ENCODE data around the gene NRXN3.

Gene NRXN3

GRCh38 chr14:79833781-79834180 lies 1663.6 kb downstream of the NRXN3 start:
- no peak overlapping the region for H3K4me3 ChIP-seq (ENCODE audit: low read length)
- no peaks in the 10 kb centered on the region for H3K9me3 ChIP-seq (ENCODE audit: insufficient read depth, low read depth, low read length)
- no peak overlapping the region for H3K27ac ChIP-seq (ENCODE audit: low read length)
- no peaks in the 10 kb centered on the region for H3K27me3 ChIP-seq (ENCODE audit: insufficient read depth, low read length)
- no peaks in the 10 kb centered on the region for H3K36me3 ChIP-seq (ENCODE audit: insufficient read depth, low read depth, low read length)
- no peaks in the 10 kb centered on the region for H3K4me1 ChIP-seq (ENCODE audit: insufficient read depth, low read length)
- no peak overlapping the region for H3K9ac ChIP-seq (ENCODE audit: low read depth, low read length)

DNA sequence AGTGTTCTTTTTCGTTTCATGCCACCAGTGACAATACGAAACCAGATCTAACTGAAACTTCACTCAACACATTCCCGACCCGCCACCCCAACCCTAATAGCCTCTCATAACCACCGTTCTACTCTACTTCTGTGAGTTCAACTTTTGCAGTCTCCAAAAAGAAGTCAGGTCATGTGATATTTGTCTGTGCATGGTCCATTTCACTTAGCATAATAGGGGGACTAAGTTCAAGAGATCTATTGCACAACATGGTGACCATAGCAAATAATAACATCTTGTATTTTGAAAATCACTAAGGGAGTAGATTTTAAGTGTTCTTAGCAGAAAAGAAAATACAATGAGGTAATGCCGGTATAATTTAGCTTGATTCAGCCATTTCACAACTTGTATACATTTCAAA lies 1664.7 kb downstream of the NRXN3 start:
- no peaks in the 10 kb centered on the region for H3K27me3 ChIP-seq (ENCODE audit: insufficient read depth, low read length)
- no peaks in the 10 kb centered on the region for H3K4me1 ChIP-seq (ENCODE audit: insufficient read depth, low read length)
- no peak overlapping the region for H3K9ac ChIP-seq (ENCODE audit: low read depth, low read length)
- H3K36me3 ChIP-seq (ENCODE audit: insufficient read depth, low read depth, low read length) = no peaks in the 10 kb centered on the region
- no peak overlapping the region for H3K4me3 ChIP-seq (ENCODE audit: low read length)
- no peaks in the 10 kb centered on the region for H3K9me3 ChIP-seq (ENCODE audit: insufficient read depth, low read depth, low read length)
- H3K27ac ChIP-seq (ENCODE audit: low read length) = no peak overlapping the region

GRCh38 chr14:79836577-79836976 lies 1666.4 kb downstream of the NRXN3 start:
- Histone ChIP-seq H3K36me3 (ENCODE audit: insufficient read depth, low read depth, low read length) (no peaks in the 10 kb centered on the region), H3K4me1 (ENCODE audit: insufficient read depth, low read length) (no peaks in the 10 kb centered on the region), H3K9ac (ENCODE audit: low read depth, low read length) (no peak overlapping the region), H3K27me3 (ENCODE audit: insufficient read depth, low read length) (no peaks in the 10 kb centered on the region), H3K9me3 (ENCODE audit: insufficient read depth, low read depth, low read length) (no peaks in the 10 kb centered on the region), H3K27ac (ENCODE audit: low read length) (no peak overlapping the region), H3K4me3 (ENCODE audit: low read length) (no peak overlapping the region)

GRCh38 chr14:79837699-79838098 lies 1667.5 kb downstream of the NRXN3 start:
- H3K4me3 ChIP-seq (ENCODE audit: low read length) = no peak overlapping the region
- H3K36me3 ChIP-seq (ENCODE audit: insufficient read depth, low read depth, low read length) = no peaks in the 10 kb centered on the region
- no peaks in the 10 kb centered on the region for H3K27me3 ChIP-seq (ENCODE audit: insufficient read depth, low read length)
- H3K4me1 ChIP-seq (ENCODE audit: insufficient read depth, low read length) = no peaks in the 10 kb centered on the region
- H3K27ac ChIP-seq (ENCODE audit: low read length) = no peak overlapping the region
- no peak overlapping the region for H3K9ac ChIP-seq (ENCODE audit: low read depth, low read length)
- H3K9me3 ChIP-seq (ENCODE audit: insufficient read depth, low read depth, low read length) = no peaks in the 10 kb centered on the region

DNA sequence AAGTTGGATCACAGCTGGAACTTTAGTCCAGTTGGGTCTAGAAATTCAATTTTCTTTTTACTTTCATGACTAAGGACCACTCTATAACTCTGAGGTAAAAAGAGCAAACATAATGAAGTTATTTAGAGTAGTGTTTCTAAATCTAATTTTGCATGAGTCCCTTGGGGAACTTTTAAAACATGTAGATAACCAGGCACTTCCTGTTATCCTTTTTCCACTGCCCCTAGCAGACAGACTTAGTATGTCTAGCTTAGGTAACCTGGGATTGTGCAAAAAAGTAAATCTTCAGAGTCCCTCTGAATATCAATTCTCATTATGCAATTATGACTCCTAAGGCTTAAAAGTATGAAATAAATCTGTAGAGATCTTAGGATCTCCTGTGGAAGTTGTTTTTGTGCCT lies 1669.9 kb downstream of the NRXN3 start:
- no peaks in the 10 kb centered on the region for H3K9me3 ChIP-seq (ENCODE audit: insufficient read depth, low read depth, low read length)

GRCh38 chr14:79840831-79841230 lies 1670.7 kb downstream of the NRXN3 start:
- H3K27me3 ChIP-seq (ENCODE audit: insufficient read depth, low read length) = no peaks in the 10 kb centered on the region
- no peaks in the 10 kb centered on the region for H3K36me3 ChIP-seq (ENCODE audit: insufficient read depth, low read depth, low read length)
- no peak overlapping the region for H3K4me3 ChIP-seq (ENCODE audit: low read length)
- H3K9me3 ChIP-seq (ENCODE audit: insufficient read depth, low read depth, low read length) = no peaks in the 10 kb centered on the region
- no peaks in the 10 kb centered on the region for H3K4me1 ChIP-seq (ENCODE audit: insufficient read depth, low read length)
- no peak overlapping the region for H3K27ac ChIP-seq (ENCODE audit: low read length)
- H3K9ac ChIP-seq (ENCODE audit: low read depth, low read length) = no peak overlapping the region

More for the DNA sequence above, 1669.9 kb downstream of the NRXN3 start:
- no peak overlapping the region for H3K9ac ChIP-seq (ENCODE audit: low read depth, low read length)
- no peak overlapping the region for H3K4me3 ChIP-seq (ENCODE audit: low read length)
- no peaks in the 10 kb centered on the region for H3K36me3 ChIP-seq (ENCODE audit: insufficient read depth, low read depth, low read length)
- H3K4me1 ChIP-seq (ENCODE audit: insufficient read depth, low read length) = no peaks in the 10 kb centered on the region
- H3K27me3 ChIP-seq (ENCODE audit: insufficient read depth, low read length) = no peaks in the 10 kb centered on the region
- no peak overlapping the region for H3K27ac ChIP-seq (ENCODE audit: low read length)

GRCh38 chr14:79841433-79841832 lies 1671.3 kb downstream of the NRXN3 start:
- H3K9me3 ChIP-seq (ENCODE audit: insufficient read depth, low read depth, low read length) = no peaks in the 10 kb centered on the region
- no peak overlapping the region for H3K27ac ChIP-seq (ENCODE audit: low read length)
- no peak overlapping the region for H3K9ac ChIP-seq (ENCODE audit: low read depth, low read length)
- H3K36me3 ChIP-seq (ENCODE audit: insufficient read depth, low read depth, low read length) = no peaks in the 10 kb centered on the region
- H3K4me1 ChIP-seq (ENCODE audit: insufficient read depth, low read length) = no peaks in the 10 kb centered on the region
- H3K4me3 ChIP-seq (ENCODE audit: low read length) = no peak overlapping the region
- H3K27me3 ChIP-seq (ENCODE audit: insufficient read depth, low read length) = no peaks in the 10 kb centered on the region

- no peaks in the 10 kb centered on the region for H3K36me3 ChIP-seq (ENCODE audit: insufficient read depth, low read depth, low read length)
- no peak overlapping the region for H3K27ac ChIP-seq (ENCODE audit: low read length)
- H3K9me3 ChIP-seq (ENCODE audit: insufficient read depth, low read depth, low read length) = no peaks in the 10 kb centered on the region
- H3K4me3 ChIP-seq (ENCODE audit: low read length) = no peak overlapping the region
- H3K27me3 ChIP-seq (ENCODE audit: insufficient read depth, low read length) = no peaks in the 10 kb centered on the region
- no peak overlapping the region for H3K9ac ChIP-seq (ENCODE audit: low read depth, low read length)
- H3K4me1 ChIP-seq (ENCODE audit: insufficient read depth, low read length) = no peaks in the 10 kb centered on the region; the same call in 1 of the 2 replicates
Measured at GRCh38 chr14:79842270-79842669, 1672.1 kb downstream of the NRXN3 start.

DNA sequence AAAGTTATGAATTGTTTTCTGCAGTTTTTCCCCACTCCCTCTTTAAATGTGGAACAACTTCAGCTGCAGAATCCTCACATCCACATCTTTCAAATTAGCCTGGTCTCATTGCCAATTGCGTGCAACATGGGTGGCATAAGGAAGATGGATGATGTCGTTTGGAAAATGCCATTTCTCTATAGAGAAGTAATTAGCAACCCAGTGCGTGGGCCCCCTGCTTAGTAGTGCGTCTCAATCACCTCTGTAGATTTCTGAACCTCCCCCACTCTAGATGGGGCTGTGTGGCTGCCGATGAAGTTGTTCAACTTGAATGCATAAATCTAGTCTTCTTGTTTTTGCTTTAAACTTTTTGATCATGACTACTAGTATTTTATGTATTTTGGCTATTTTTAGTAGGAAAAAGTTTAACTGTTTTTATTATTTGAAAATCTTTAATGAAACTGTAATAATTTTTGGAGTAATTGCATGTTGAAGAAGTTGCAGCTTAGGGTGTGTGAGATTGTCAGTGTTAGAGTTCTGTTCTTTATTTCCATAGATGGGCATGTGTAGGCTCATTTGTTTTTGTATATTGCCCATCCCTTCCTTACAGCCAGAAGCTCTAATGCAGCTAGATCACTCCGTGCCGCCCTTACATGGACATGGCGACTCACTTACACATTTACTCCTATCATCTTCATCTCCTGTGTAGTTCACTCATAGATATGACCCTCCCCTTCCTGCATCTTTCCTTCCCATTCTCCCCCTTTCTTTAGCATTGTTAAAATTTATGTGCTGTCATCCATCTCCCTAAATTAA lies 1683.0 kb downstream of the NRXN3 start:
- Histone ChIP-seq H3K4me3 (ENCODE audit: low read length) (no peak overlapping the region), H3K9ac (ENCODE audit: low read depth, low read length) (no peak overlapping the region), H3K4me1 (ENCODE audit: insufficient read depth, low read length) (no peaks in the 10 kb centered on the region), H3K9me3 (ENCODE audit: insufficient read depth, low read depth, low read length) (no peaks in the 10 kb centered on the region), H3K27me3 (ENCODE audit: insufficient read depth, low read length) (no peaks in the 10 kb centered on the region), H3K27ac (ENCODE audit: low read length) (no peak overlapping the region), H3K36me3 (ENCODE audit: insufficient read depth, low read depth, low read length) (no peaks in the 10 kb centered on the region)

DNA sequence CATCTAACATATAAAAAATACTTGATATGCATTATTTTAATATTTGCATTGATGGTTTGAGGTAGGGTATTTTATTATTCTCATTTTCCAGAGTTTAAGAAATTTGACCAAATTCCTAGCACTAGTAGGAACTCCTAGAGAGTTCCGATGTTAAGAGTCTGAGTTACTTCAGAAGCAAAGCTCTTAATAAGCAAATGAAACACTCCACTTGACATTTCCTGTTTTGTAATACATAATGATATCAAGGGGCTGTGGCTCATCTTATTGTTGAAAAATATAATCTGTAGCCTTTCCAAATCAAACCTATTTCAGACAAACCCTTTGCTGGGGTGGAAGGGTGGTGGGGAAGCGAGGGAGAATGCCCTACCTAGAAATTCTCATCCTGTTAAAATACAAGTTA lies 1685.6 kb downstream of the NRXN3 start:
- no peaks in the 10 kb centered on the region for H3K27me3 ChIP-seq (ENCODE audit: insufficient read depth, low read length)
- H3K4me1 ChIP-seq (ENCODE audit: insufficient read depth, low read length) = no peaks in the 10 kb centered on the region
- no peaks in the 10 kb centered on the region for H3K9me3 ChIP-seq (ENCODE audit: insufficient read depth, low read depth, low read length)
- H3K4me3 ChIP-seq (ENCODE audit: low read length) = no peak overlapping the region
- no peak overlapping the region for H3K27ac ChIP-seq (ENCODE audit: low read length)
- no peak overlapping the region for H3K9ac ChIP-seq (ENCODE audit: low read depth, low read length)
- no peaks in the 10 kb centered on the region for H3K36me3 ChIP-seq (ENCODE audit: insufficient read depth, low read depth, low read length)

GRCh38 chr14:79856381-79856780 lies 1686.2 kb downstream of the NRXN3 start:
- Histone ChIP-seq H3K4me1 (ENCODE audit: insufficient read depth, low read length) (no peaks in the 10 kb centered on the region), H3K9me3 (ENCODE audit: insufficient read depth, low read depth, low read length) (no peaks in the 10 kb centered on the region), H3K36me3 (ENCODE audit: insufficient read depth, low read depth, low read length) (no peaks in the 10 kb centered on the region), H3K27me3 (ENCODE audit: insufficient read depth, low read length) (no peaks in the 10 kb centered on the region), H3K27ac (ENCODE audit: low read length) (no peak overlapping the region), H3K4me3 (ENCODE audit: low read length) (no peak overlapping the region), H3K9ac (ENCODE audit: low read depth, low read length) (no peak overlapping the region)

DNA sequence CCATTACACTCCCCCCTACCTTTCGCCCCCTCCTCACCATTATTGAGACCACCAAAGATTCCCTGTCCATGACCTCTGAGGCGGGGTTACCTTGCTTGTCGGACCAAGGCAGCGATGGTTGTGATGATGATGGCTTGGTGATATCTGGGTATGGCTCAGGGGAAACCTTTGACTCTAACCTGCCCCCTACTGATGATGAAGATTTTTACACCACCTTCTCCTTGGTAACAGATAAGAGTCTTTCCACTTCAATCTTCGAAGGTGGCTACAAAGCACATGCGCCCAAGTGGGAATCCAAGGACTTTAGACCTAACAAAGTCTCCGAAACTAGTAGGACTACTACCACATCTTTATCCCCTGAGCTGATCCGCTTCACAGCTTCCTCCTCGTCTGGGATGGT lies 1690.9 kb downstream of the NRXN3 start:
- Histone ChIP-seq H3K27ac (ENCODE audit: low read length) (no peak overlapping the region), H3K4me1 (ENCODE audit: insufficient read depth, low read length) (no peaks in the 10 kb centered on the region), H3K9ac (ENCODE audit: low read depth, low read length) (no peak overlapping the region), H3K27me3 (ENCODE audit: insufficient read depth, low read length) (no peaks in the 10 kb centered on the region), H3K4me3 (ENCODE audit: low read length) (no peak overlapping the region), H3K36me3 (ENCODE audit: insufficient read depth, low read depth, low read length) (no peaks in the 10 kb centered on the region), H3K9me3 (ENCODE audit: insufficient read depth, low read depth, low read length) (no peaks in the 10 kb centered on the region)
